ENCODE results near the gene RPL27. TPM values are rescaled to one million over a fixed set of nuclear protein-coding genes. Genes with fewer than 3 reads are reported as not detected.

Gene RPL27
- total and polyA plus RNA-seq, 2 of the 13 experiments (the other 11 are each of a cell fraction or from before 2014, with no cell fraction given), result 1,585 to 5,840 TPM

GRCh38 chr17:43021741-43022512 lies 23.7 kb downstream of the RPL27 start, which contains the start of gene VAT1 (continued):
- peak; percentile 79 for TF ChIP-seq SMYD3 (CRISPR knock-in tag; IDR thresholded peaks at IDR 0.05)
- TF ChIP-seq ZNF780A (CRISPR knock-in tag; IDR thresholded peaks at IDR 0.05), result peak; percentile 74; the same call in 1 of the 2 replicates
- TF ChIP-seq USF2 (IDR thresholded peaks at IDR 0.05; ENCODE audit: low read depth, low read length), result no peak
- no peak for TF ChIP-seq USF2 (CRISPR knock-in tag; IDR thresholded peaks at IDR 0.05; ENCODE audit: borderline replicate concordance)
- no peak for TF ChIP-seq ZNF10 (CRISPR knock-in tag; IDR thresholded peaks at IDR 0.05; ENCODE audit: borderline replicate concordance, low read depth)
- TF ChIP-seq ZIK1 (CRISPR knock-in tag; IDR thresholded peaks at IDR 0.05; ENCODE audit: borderline replicate concordance, low read depth), result peak; percentile 22; the same call in 1 of the 2 replicates
- peak; percentile 79; the same call in 1 of the 2 replicates for TF ChIP-seq ZNF513 (CRISPR knock-in tag; conservative IDR thresholded peaks at IDR 0.05)
- no peak for TF ChIP-seq HMGA1 (CRISPR knock-in tag; conservative IDR thresholded peaks at IDR 0.05)
- TF ChIP-seq ZNF24 (IDR thresholded peaks at IDR 0.05), result no peak
- TF ChIP-seq ZNF20 (CRISPR knock-in tag; IDR thresholded peaks at IDR 0.05), result no peak
- TF ChIP-seq RAD21 (CRISPR knock-in tag; IDR thresholded peaks at IDR 0.05), result peak; percentile 45
- TF ChIP-seq ZNF263 (CRISPR knock-in tag; IDR thresholded peaks at IDR 0.05), result peak; percentile 64; the same call in 1 of the 2 replicates
- TF ChIP-seq SMARCC2 (IDR thresholded peaks at IDR 0.05), result no peak
- TF ChIP-seq ZNF563 (CRISPR knock-in tag; IDR thresholded peaks at IDR 0.05), result peak; percentile 88
- TF ChIP-seq BHLHE40 (IDR thresholded peaks at IDR 0.05; ENCODE audit: low read length), result 0 out of 2 replicates have a peak, but pooled peaks have one; percentile 4
- TF ChIP-seq ZKSCAN1 (IDR thresholded peaks at IDR 0.05; ENCODE audit: low read length), result no peak
- peak; percentile 21; the same call in 1 of the 2 replicates for TF ChIP-seq ZNF329 (CRISPR knock-in tag; IDR thresholded peaks at IDR 0.05; ENCODE audit: low read depth)

Data from HepG2 (cell line).